GM12892 (cell line): ENCODE measurements around the gene ELL2.

Experiments used
- POLR2A ChIP-seq: IDR thresholded peaks from 2 replicates; pipeline ENCODE4 v1.6.1; 2011; ENCODE audit warnings: low read depth, low read length, control low read depth
- POLR2AphosphoS5 ChIP-seq: IDR thresholded peaks from 2 replicates; pipeline ENCODE4 v1.6.1; 2011; ENCODE audit warnings: low read depth, low read length, control low read depth
- TAF1 ChIP-seq: IDR thresholded peaks from 2 replicates; pipeline ENCODE4 v1.6.1; 2011; ENCODE audit warnings: low read depth, mild to moderate bottlenecking, control low read depth, low read length, borderline replicate concordance

DNA sequence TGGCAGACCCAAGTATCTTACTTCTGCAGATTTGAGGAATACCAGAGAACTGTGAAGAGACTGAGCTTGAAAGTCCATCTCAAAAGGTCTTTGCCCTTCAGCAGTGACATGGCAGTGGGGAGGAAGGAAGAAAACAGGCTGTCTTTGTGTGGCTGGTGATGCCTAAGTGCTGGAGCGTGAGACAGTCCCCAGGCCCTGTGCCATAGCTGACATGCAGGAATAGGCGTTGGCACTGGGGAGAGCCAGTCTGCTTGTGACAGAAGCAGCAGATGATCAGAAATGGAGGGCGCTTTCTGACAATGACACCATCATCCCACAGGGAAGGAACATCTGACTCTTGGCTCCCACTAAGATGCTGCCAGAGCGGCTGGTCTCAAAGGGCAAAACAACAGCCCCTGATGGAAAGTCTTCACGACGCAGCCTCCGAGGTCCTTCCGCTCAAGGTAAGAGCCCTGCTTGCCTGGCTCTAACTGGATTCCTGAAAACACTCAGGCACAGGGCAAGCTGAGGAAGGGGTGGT lies 123.6 kb downstream of the ELL2 start:
- no peak for TF ChIP-seq POLR2AphosphoS5
- TF ChIP-seq POLR2A: no peak
- no peak for TF ChIP-seq TAF1
